Stimulated activated CD8-positive, alpha-beta memory T cell treated with anti-CD3 and anti-CD28 coated beads, Interleukin-2, amount 100 ng/mL, for 48 hours (primary cell): ENCODE measurements around the gene TENT5C.

Source experiments
- DNase-seq, 2 donors: peaks; one replicate each; pipeline ENCODE4 v3.0.0-alpha.2; 2020; ENCODE audit warnings: low read depth in 2 of 2

The TENT5C gene

GRCh38 chr1:117634631-117635030 is 28.8 kb downstream of the TENT5C start:
- DNase-seq, result no peak

- no peak for DNase-seq
Observed at GRCh38 chr1:117635805-117636204, 30.0 kb downstream of the TENT5C start.

- no peak for DNase-seq
Observed at GRCh38 chr1:117636637-117637425, 31.0 kb downstream of the TENT5C start.

GRCh38 chr1:117638141-117638540 is 32.3 kb downstream of the TENT5C start:
- no peak for DNase-seq

GRCh38 chr1:117638759-117639158 is 32.9 kb downstream of the TENT5C start:
- DNase-seq, result no peak

GRCh38 chr1:117639741-117640140 is 33.9 kb downstream of the TENT5C start:
- no peak for DNase-seq

- no peak for DNase-seq
Observed at GRCh38 chr1:117641536-117641935, 35.7 kb downstream of the TENT5C start.

- no peak for DNase-seq
Observed at GRCh38 chr1:117642963-117643362, 37.1 kb downstream of the TENT5C start.

- no peak for DNase-seq
Observed at GRCh38 chr1:117643601-117644000, 37.8 kb downstream of the TENT5C start.

GRCh38 chr1:117644696-117645311 is 39.0 kb downstream of the TENT5C start:
- no peak for DNase-seq

GRCh38 chr1:117645343-117645742 is 39.5 kb downstream of the TENT5C start:
- no peak for DNase-seq

GRCh38 chr1:117646007-117646811 is 40.4 kb downstream of the TENT5C start:
- DNase-seq, result no peak

GRCh38 chr1:117646956-117647355 is 41.1 kb downstream of the TENT5C start:
- no peak for DNase-seq

- no peak for DNase-seq
Observed at GRCh38 chr1:117648015-117648414, 42.2 kb downstream of the TENT5C start.

GRCh38 chr1:117650840-117651568 is 45.2 kb downstream of the TENT5C start:
- DNase-seq, result no peak

- DNase-seq, result no peak
Observed at GRCh38 chr1:117651616-117652015, 45.8 kb downstream of the TENT5C start.

- DNase-seq, result no peak
Observed at GRCh38 chr1:117652421-117652820, 46.6 kb downstream of the TENT5C start.

GRCh38 chr1:117653195-117653594 is 47.3 kb downstream of the TENT5C start:
- DNase-seq, result no peak

- DNase-seq, result no peak
Observed at GRCh38 chr1:117653732-117654492, 48.1 kb downstream of the TENT5C start.

- DNase-seq, result no peak
Observed at GRCh38 chr1:117654493-117655219, 48.8 kb downstream of the TENT5C start.

- no peak for DNase-seq
Observed at GRCh38 chr1:117655220-117655577, 49.4 kb downstream of the TENT5C start.
